22Rv1 (cell line): ENCODE data around the gene ATP5F1D.

Experiments used
- H3K27ac ChIP-seq: fragments of 450-650 bp; 2 replicates; pipeline ENCODE4 v1.5.1; 2017
- CTCF ChIP-seq: fragments of 450-650 bp; IDR thresholded peaks from 2 replicates; pipeline ENCODE4 v1.5.1; 2017; ENCODE audit warnings: mild to moderate bottlenecking
- ZFX ChIP-seq: fragments of 450-650 bp; IDR thresholded peaks from 2 replicates; pipeline ENCODE4 v1.6.1; 2017; ENCODE audit warnings: antibody characterized with exemption, borderline replicate concordance

Gene ATP5F1D

DNA sequence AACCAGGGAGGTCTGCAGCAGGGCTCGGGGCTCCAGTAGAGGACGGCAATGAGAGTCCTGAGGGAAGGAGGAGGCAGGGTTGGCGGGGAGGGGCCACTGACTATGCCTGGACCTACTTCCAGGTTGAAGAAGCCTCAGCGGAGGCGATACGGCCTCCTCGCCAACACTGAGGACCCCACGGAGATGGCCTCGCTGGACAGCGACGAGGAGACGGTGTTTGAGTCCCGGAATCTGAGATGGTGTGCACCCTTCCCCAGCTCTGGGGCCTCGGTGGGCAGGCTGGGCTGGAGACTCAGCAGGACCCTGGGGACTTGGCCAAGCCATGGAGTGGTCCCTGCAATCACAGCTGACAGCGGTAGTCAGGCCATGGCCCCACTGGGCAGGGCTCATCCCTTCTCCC lies 35.5 kb downstream of the ATP5F1D start:
- TF ChIP-seq ZFX (no peak), CTCF (no peak)
- H3K27ac ChIP-seq, result peak overlapping the region; percentile 99

GRCh38 chr19:1278074-1278473 lies 36.5 kb downstream of the ATP5F1D start:
- H3K27ac ChIP-seq, result peak overlapping the region; percentile 99
- TF ChIP-seq CTCF, result no peak
- no peak for TF ChIP-seq ZFX

DNA sequence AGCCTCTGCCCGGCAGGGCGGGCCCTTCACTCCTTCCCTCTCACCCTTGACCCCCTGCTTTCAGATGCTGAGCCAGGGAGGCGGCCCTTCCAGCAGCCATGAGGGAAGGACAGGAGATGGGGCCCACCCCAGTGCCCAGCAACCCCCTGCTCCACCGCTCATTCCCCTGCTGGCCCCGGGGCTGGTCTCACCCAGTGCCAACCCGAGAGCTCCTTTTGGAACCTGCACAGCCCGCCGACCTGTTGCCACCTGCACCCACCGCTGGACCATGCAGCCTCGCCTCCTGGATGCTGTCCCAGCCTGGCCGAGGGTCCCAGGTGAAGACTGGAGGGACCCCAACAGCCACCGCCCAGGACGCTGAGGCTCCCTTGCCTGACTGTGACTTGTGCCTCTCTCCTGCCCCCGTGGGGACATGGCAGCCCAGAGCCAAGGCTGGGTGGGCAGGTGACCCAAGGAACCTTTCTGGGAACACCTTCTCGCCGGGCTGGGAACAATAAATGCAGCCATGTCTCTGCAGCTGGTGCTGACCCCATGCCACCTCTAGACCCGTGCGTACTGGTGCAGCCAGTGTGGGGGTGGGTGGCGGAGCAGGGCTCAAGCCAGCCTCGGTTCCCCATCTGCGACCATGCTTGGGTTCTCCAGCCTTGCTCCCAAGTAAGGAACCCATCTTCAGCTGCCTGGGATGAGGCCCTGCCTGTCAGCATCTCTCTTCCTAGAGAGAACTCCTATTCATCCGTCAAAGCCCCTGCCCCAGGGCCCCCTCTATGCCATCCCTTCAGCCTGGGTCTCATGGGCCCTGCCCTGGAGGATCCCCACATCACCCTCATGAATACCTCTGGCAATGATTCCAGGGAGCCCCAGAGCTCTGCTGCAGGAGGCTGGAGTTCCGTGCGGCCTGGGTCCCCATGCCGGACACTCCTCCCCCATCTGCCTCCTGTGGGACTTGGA lies 37.4 kb downstream of the ATP5F1D start:
- TF ChIP-seq ZFX, result no peak
- TF ChIP-seq CTCF, result no peak
- peak overlapping the region; percentile 49; the same call in 1 of the 2 replicates for H3K27ac ChIP-seq

DNA sequence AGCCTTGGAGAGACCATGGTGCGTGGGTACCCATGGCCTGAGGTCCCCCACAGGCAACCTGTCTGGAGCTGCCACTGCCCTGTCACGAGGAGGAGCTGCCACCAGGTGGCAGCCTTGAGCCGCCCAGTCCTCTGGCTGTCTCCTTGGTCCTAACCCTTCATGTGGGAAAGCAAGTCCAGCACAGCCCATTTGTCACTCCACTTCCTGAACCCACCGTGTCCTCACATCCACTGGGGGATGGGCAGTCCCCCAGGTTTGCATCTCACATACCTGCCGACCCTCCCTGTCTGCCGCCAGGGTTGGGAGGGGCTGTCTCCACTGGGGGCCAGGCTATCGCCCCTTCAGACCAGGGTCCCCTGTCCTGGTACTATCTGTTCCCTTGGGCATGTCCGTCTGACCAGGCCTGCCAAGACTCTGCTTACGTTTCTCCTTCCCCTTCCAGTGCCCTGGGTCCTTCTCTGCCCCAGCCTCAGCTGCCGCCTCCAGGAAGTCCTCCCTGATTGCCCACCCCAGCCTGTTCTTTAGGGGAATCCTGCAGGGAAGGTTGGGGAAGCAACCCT lies 38.3 kb downstream of the ATP5F1D start:
- TF ChIP-seq CTCF, result peak; percentile 98
- TF ChIP-seq ZFX, result no peak
- H3K27ac ChIP-seq, result peak overlapping the region; percentile 49

DNA sequence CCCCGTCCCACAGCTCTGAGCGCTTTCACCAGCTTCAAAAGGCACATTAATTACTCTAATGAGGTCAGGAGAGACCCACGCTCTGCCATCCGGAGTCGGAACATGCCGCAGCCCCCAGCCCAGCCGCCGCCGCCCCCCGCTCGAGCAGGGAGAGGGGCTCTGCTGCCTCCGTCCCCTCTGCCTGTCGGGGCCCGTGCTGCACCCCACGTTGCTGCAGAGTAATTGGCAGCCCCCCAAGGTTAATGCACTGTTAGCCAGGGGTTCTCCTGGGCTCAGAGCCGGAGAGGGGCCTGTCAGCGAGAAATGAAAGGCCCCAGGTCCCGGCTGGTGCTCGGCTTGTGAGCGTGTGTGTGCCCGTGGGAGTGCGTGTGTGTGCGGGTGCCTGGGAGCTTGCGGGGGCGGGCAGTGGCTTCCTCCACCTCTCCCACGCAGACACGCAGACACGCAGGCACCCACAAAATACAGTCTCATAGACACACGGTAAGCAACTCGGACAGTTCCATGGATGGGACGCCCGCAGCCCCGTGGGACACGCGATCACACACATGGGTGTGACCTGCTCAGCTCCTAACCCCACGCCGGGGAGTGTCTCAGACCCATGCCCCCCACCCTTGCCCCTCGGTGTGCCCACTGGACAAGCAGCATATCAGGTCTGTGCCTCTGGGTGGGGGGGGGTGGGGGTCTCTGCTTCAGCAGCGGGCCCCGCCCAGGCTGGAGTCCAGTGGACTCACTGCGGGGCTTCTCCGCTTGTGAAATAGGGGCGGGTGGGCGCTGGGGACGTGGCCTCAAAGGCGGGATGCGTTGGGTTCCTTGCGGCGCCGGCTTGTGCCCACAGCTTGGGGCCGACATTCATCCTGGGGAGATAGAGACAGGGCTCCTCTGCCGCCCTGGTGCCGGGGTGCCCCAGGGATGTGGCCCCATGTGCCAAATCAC lies 39.4 kb downstream of the ATP5F1D start:
- TF ChIP-seq ZFX, result no peak
- TF ChIP-seq CTCF, result no peak
- H3K27ac ChIP-seq, result peak overlapping the region; percentile 49; the same call in 1 of the 2 replicates

GRCh38 chr19:1281569-1282287 lies 40.2 kb downstream of the ATP5F1D start:
- H3K27ac ChIP-seq, result no peak overlapping the region
- no peak for TF ChIP-seq CTCF
- TF ChIP-seq ZFX, result no peak
